Measurements from ENCODE around the gene LPIN1.

- TF ChIP-seq, protein P1, sequence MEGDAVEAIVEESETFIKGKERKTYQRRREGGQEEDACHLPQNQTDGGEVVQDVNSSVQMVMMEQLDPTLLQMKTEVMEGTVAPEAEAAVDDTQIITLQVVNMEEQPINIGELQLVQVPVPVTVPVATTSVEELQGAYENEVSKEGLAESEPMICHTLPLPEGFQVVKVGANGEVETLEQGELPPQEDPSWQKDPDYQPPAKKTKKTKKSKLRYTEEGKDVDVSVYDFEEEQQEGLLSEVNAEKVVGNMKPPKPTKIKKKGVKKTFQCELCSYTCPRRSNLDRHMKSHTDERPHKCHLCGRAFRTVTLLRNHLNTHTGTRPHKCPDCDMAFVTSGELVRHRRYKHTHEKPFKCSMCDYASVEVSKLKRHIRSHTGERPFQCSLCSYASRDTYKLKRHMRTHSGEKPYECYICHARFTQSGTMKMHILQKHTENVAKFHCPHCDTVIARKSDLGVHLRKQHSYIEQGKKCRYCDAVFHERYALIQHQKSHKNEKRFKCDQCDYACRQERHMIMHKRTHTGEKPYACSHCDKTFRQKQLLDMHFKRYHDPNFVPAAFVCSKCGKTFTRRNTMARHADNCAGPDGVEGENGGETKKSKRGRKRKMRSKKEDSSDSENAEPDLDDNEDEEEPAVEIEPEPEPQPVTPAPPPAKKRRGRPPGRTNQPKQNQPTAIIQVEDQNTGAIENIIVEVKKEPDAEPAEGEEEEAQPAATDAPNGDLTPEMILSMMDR (conservative IDR thresholded peaks at IDR 0.05; ENCODE audit: low read depth, low read length), result no peak
- no peak for TF ChIP-seq EZH2 (IDR thresholded peaks at IDR 0.05; ENCODE audit: borderline replicate concordance, low read depth, low read length, poor library complexity, severe bottlenecking)
Observed at GRCh38 chr2:11813951-11814350, 67.5 kb downstream of the LPIN1 start.
